Hepatocyte (in vitro differentiated cells): ENCODE measurements around the gene PADI3.

Experiments used
- CTCF ChIP-seq: fragments of 200-600 bp; sonication (generic); IDR thresholded peaks from 2 replicates; pipeline ENCODE4 v1.5.1; 2016; ENCODE audit warnings: antibody characterized with exemption, mild to moderate bottlenecking; ENCODE audit not compliant: poor library complexity
- EZH2 ChIP-seq: fragments of 200-600 bp; sonication (generic); IDR thresholded peaks from 2 replicates; pipeline ENCODE4 v1.6.1; 2016; ENCODE audit warnings: antibody characterized with exemption, mild to moderate bottlenecking, borderline replicate concordance
- EZH2phosphoT487 ChIP-seq: fragments of 200-600 bp; sonication (generic); IDR thresholded peaks from one replicate; pipeline ENCODE4 v1.6.1; 2018; ENCODE audit warnings: antibody characterized with exemption, mild to moderate bottlenecking, low read depth, moderate library complexity; ENCODE audit not compliant: unreplicated experiment, severe bottlenecking

DNA sequence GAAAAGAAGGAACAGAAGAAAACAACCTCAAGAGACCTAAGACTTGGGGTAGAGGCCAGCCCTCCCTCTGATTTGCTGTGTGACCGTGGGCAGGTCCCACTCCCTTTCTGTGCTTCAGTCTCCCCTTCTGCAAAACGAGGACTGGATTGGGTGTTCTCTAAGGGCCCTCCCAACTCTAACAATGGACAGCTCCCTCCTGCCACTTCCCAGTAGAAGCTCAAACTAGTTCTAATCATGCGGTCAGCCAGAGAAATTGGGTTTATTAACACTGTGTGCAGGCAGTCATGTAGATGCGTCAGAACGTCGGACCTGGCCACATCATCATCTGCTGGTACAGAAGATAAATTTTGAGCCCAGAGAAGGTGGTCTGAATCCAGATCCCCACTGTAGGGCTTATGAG is 57.5 kb downstream of the PADI3 start:
- TF ChIP-seq CTCF (no peak), EZH2 (no peak), EZH2phosphoT487 (no peak)
